Adrenal gland (tissue), 5 donors: ENCODE data around the gene KPRP.

Source experiments
- POLR2A ChIP-seq, 2 donors: fragments of 450-650 bp; IDR thresholded peaks; one replicate each; pipeline ENCODE4 v1.6.1; 2017; ENCODE audit warnings: antibody characterized with exemption in 2 of 2, mild to moderate bottlenecking in 2 of 2, moderate library complexity in 1 of 2
- TF ChIP-seq, protein P1 (sequence below), 6 experiments: fragments of 450-650 bp in 4 of 6; fragments of 200-600 bp in 2 of 6; sonication (generic) in 1 of 6; IDR thresholded peaks; 1 replicate in 5 of 6; 2 replicates in 1 of 6; pipeline versions ENCODE4 v1.5.1 to v1.8.0; 2016 to 2021; ENCODE audit warnings: antibody characterized with exemption in 6 of 6, mild to moderate bottlenecking in 2 of 6, moderate library complexity in 1 of 6
- donor health status: DM: no; HTN: no; CAD: no.

DNA sequence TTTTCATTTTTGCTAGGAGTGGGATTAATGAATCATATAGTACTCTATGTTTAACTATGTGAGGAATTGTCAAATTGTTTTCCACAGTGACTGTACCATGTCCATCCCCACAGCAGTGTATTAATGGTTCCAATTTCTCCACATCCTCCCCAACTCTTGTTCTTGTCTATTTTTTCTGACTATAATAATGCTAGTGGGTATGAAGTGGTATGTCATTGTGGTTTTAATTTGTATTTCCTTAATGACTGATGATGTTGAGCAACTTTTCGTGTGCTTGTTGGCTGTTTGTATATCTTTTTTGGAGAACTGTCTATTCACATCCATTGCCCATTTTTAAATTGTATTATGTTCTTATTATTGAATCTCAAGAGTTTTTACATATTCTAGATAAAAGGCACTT, 10.0 kb upstream of the KPRP start:
- TF ChIP-seq, protein P1, sequence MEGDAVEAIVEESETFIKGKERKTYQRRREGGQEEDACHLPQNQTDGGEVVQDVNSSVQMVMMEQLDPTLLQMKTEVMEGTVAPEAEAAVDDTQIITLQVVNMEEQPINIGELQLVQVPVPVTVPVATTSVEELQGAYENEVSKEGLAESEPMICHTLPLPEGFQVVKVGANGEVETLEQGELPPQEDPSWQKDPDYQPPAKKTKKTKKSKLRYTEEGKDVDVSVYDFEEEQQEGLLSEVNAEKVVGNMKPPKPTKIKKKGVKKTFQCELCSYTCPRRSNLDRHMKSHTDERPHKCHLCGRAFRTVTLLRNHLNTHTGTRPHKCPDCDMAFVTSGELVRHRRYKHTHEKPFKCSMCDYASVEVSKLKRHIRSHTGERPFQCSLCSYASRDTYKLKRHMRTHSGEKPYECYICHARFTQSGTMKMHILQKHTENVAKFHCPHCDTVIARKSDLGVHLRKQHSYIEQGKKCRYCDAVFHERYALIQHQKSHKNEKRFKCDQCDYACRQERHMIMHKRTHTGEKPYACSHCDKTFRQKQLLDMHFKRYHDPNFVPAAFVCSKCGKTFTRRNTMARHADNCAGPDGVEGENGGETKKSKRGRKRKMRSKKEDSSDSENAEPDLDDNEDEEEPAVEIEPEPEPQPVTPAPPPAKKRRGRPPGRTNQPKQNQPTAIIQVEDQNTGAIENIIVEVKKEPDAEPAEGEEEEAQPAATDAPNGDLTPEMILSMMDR (IDR thresholded peaks at IDR 0.05) = no peak
- TF ChIP-seq POLR2A (IDR thresholded peaks at IDR 0.05) = no peak
